ENCODE measurements around the gene STX5. TPM values are rescaled to one million over a fixed set of nuclear protein-coding genes. Genes with fewer than 3 reads are reported as not detected.
A peak's percentile ranks its signal among the peaks of the same experiment; 100 is the strongest.

Gene STX5
- 46.3 and 74.6 TPM in 2 replicates for total RNA-seq (2011; cell fraction: chromatin; rRNA removed; ENCODE audit: low replicate concordance)
- 33.7 and 41.5 TPM in 2 replicates for total RNA-seq (2011; cell fraction: nucleolus; rRNA removed)
- total RNA-seq (2011; cell fraction: nucleoplasm; rRNA removed), result 38.8 and 41.1 TPM in 2 replicates
- total RNA-seq (2014; rRNA removed) (24.3 and 28.3 TPM in 2 replicates), total RNA-seq (2014; rRNA removed; fragmentation: Illumina TruSeq; extraction: Trizol) (17.2 and 17.4 TPM in 2 replicates), total RNA-seq (2015; rRNA removed; fragmentation: Illumina TruSeq; extraction: Trizol) (19.4 TPM in 2 replicates), total RNA-seq (2021) (24.8 and 26.9 TPM in 2 replicates), polyA plus RNA-seq (2011; rRNA removed) (28.6 and 34.5 TPM in 2 replicates), polyA plus RNA-seq (2014; fragmentation: Illumina TruSeq; extraction: Trizol) (27.8 TPM in 2 replicates), polyA plus RNA-seq (2014; fragmentation: Nextera tagmentation; extraction: Ambion mirVana) (1 to 10 TPM; 2.8 to 3.6 TPM), polyA plus RNA-seq (2014; rRNA removed) (23.7 and 27.7 TPM in 2 replicates), polyA minus RNA-seq (2011; rRNA and poly(A)+ RNA removed) (36.3 and 40.4 TPM in 2 replicates), Bru-seq, nascent RNA (percentile 69 among the genes with signal in this experiment), BruChase-seq, experiment 1, labeled RNA remaining after a 2-hour chase (percentile 73 among the genes with signal in this experiment), BruChase-seq, experiment 2, labeled RNA remaining after a 6-hour chase (percentile 73 among the genes with signal in this experiment)
- polyA plus RNA-seq (2011; cell fraction: cytosol; rRNA removed), result 35.9 and 38.3 TPM in 2 replicates
- 30.2 and 48.1 TPM in 2 replicates for polyA plus RNA-seq (2011; cell fraction: nucleus; rRNA removed)
- 22.3 and 69.5 TPM in 2 replicates for polyA plus RNA-seq (2012)
- 14.2 and 15.6 TPM in 2 replicates for polyA minus RNA-seq (2011; cell fraction: cytosol; rRNA and poly(A)+ RNA removed)
- 18.3 and 23.7 TPM in 2 replicates for polyA minus RNA-seq (2011; cell fraction: nucleus; rRNA and poly(A)+ RNA removed)
- long read RNA-seq, experiment 1, transcript STX5-201 (11 exons, 1,794 nt), result major isoform, 12 of 56 reads
- long read RNA-seq, experiment 1, partial matches to known transcripts, result 20 of 56 reads
- long read RNA-seq, experiment 1, other reads (novel, unspliced or antisense), result 24 of 56 reads
- long read RNA-seq, experiment 2, transcript STX5-201 (11 exons, 1,794 nt), result major isoform, 26 of 45 reads
- long read RNA-seq, experiment 2, partial matches to known transcripts, result 13 of 45 reads
- long read RNA-seq, experiment 2, other reads (novel, unspliced or antisense), result 6 of 45 reads
- long read RNA-seq, experiment 3, partial matches to known transcripts, result 0 of 5 reads
- long read RNA-seq, experiment 3, other reads (novel, unspliced or antisense), result 2 of 5 reads

- peaks cover 5% of the 10 kb centered on the region; the same call in 1 of the 2 replicates for H4K20me1 ChIP-seq (replicated peaks; ENCODE audit: control insufficient read depth, insufficient read depth, low read length)
- no peaks in the 10 kb centered on the region for H3K9me1 ChIP-seq (ENCODE audit: control insufficient read depth, insufficient read depth, low read length)
- no peaks in the 10 kb centered on the region for H3K9me3 ChIP-seq (replicated peaks; ENCODE audit: control insufficient read depth, insufficient read depth, low read depth, low read length)
- intact Hi-C loops (cut with micrococcal nuclease), result loop anchor here (1.0 to 2.0 kb wide), 2 partner anchors 26 to 45 kb away; partner anchors contain the start of genes NXF1 and TMEM179B
- peaks cover 64% of the 10 kb centered on the region for H3K36me3 ChIP-seq (ENCODE audit: control insufficient read depth, insufficient read depth, low read length)
- peak within 1 kb of the TSS; percentile 98 for H3K27ac ChIP-seq (ENCODE audit: extremely low read depth, low read depth, low read length)
- TSS peak; percentile 64 for BruUV-seq (replicated peaks)
- H3K4me2 ChIP-seq (ENCODE audit: insufficient read depth, low read length), result peak within 1 kb of the TSS; percentile 98
- H3K4me3 ChIP-seq, result peak within 1 kb of the TSS; percentile 94
- DNase-seq (ENCODE audit: extremely low read depth in 1 of 4, low spot score in 3 of 4), result peak; percentile 94 to 99 (median 96)
- peaks cover 57% of the 10 kb centered on the region for H3K79me2 ChIP-seq (ENCODE audit: control insufficient read depth, insufficient read depth, low read length)
- H3K9ac ChIP-seq (ENCODE audit: insufficient read depth in 1 of 2, low read depth in 2 of 2, low read length in 2 of 2), result peak within 1 kb of the TSS; percentile 86 to 96
- peaks cover 7 to 17% of the 10 kb centered on the region in 2 experiments; a peak in 4 of 5 replicates for H3K4me1 ChIP-seq (replicated peaks in 1 of 2; ENCODE audit: control insufficient read depth in 2 of 2, insufficient read depth in 2 of 2, low read length in 2 of 2)
- 1% methylated on average over 63 of the region's 65 CpGs for WGBS (ENCODE audit: insufficient coverage, low coverage, missing lambda C conversion rate)
- H2AFZ ChIP-seq (ENCODE audit: low read depth, low read length), result peak within 1 kb of the TSS; percentile 96
- CTCF ChIA-PET (ENCODE audit: low intra/inter-chr PET ratio), result no interaction called here
- POLR2A ChIA-PET, result interaction anchor here (0.5 to 4.4 kb wide), 21 partner anchors 9 to 1947 kb away, joined by 3 to 97 read pairs (median 8); partner anchors contain the start of genes POLR2G, SLC3A2, WDR74 and ZBTB3
- ATAC-seq, result peak; percentile 94
- no peaks in the 10 kb centered on the region for H3K27me3 ChIP-seq (ENCODE audit: control insufficient read depth in 2 of 2, insufficient read depth in 2 of 2, low read length in 2 of 2)
- peak; percentile 98 for FAIRE-seq
- in situ Hi-C loops (cut with MboI), result no loop called here
- no peak for TF ChIP-seq HES1 (IDR thresholded peaks at IDR 0.05; ENCODE audit: low read depth)
- TF ChIP-seq CBFB (CRISPR knock-in tag; IDR thresholded peaks at IDR 0.05), result 0 out of 2 replicates have a peak, but pooled peaks have one; percentile 53
- peak; percentile 56 for TF ChIP-seq KDM5B (IDR thresholded peaks at IDR 0.05; ENCODE audit: insufficient replicate concordance, low read depth, low read length)
- peak; percentile 92 for TF ChIP-seq TFAP4 (CRISPR knock-in tag; IDR thresholded peaks at IDR 0.05; ENCODE audit: borderline replicate concordance)
- TF ChIP-seq FOXK1 (CRISPR knock-in tag; IDR thresholded peaks at IDR 0.05; ENCODE audit: borderline replicate concordance), result no peak
- TF ChIP-seq CTCFL (IDR thresholded peaks at IDR 0.05; ENCODE audit: borderline replicate concordance, insufficient read depth, low read depth, low read length, poor library complexity, severe bottlenecking), result no peak
- TF ChIP-seq ZNF395 (CRISPR knock-in tag; IDR thresholded peaks at IDR 0.05), result no peak
- TF ChIP-seq FOXA1 (IDR thresholded peaks at IDR 0.05; ENCODE audit: borderline replicate concordance), result no peak
Measured at GRCh38 chr11:62831520-62832335, at the start of gene STX5. TSS of gene STX5 (minus strand) at chr11:62832051. CDS start at chr11:62831243, 808 bp downstream.

Data from K562 (cell line).